GM18861 (cell line): ENCODE measurements around the gene TGIF2.
"Not testable (repeated sequence)": the region's sequence is repeated elsewhere in the genome, so short reads cannot be mapped to it uniquely, and the experiment has no call there.

Experiments used
- ATAC-seq: cut with Tn5 transposase; IDR thresholded peaks from one replicate; pipeline ENCODE4 v1.9.1; 2021; ENCODE audit not compliant: unreplicated experiment

The TGIF2 gene

DNA sequence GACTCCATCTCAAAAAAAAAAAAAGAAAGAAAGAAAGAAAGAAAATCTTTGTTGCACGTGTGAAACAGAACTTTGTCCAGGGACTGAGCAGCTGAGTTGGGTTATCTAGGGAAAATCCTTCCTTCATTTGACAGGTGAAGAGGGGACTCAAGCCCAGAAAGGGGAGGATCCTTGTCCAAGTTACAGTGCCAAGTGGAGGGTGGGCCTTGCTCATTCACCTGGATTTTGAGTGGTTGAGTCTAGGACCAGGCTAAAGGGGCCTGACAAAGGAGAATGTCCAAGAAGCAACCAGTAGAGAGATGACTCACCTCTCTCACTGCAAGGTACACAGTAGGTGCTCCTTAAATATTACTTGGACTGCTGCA lies 2.7 kb downstream of the TGIF2 start:
- no peak for ATAC-seq

DNA sequence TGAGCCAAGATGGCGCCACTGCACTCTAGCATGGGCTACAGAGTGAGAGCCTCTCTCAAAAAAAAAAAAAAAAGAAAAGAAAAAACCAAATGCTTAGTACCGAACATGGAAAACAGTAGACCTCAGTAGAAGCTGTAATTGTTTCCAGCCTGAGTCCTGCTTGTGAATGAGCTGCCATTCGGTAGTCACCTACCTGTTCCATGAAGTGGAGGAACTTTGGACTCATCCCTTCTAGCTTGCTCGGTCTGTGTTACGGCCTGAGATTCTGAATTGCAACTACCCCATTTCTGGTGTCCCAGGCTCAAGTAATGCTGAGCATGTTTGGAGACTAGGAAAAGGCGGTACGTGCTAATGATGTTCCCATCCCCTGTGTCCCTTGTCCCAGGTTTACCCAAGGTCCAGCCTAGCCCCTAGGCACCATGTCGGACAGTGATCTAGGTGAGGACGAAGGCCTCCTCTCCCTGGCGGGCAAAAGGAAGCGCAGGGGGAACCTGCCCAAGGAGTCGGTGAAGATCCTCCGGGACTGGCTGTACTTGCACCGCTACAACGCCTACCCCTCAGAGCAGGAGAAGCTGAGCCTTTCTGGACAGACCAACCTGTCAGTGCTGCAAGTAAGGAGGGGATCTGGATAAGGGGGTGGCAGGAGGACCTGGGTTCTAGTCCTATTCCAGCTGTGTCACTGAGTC lies 5.1 kb downstream of the TGIF2 start:
- no peak for ATAC-seq

DNA sequence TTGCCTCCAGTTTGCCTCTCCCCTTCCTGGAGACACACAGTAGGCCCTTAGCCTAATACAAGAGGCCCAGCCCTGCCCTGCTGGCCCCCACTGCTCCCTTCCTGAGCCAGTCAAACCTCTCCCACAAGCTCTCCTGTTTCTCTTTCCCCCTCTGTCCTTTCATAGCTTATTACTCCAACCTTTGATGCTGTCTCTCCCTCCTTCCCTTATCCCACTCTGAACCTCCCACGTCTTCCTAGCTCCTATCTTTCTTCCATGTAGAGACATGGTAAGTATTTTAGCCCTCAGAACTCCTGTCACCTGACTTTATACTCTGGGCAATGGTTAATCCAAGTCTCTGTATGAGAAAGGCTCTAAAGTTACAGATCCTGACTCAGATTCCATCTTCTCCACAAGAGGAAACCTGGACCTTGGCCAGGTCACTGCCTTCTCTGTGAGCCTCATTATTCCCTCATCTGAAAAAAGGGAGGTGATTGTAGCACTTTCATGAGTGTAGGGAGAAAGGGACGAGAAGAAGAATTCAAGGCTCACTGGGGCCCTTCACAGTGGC lies 6.7 kb downstream of the TGIF2 start:
- no peak for ATAC-seq

DNA sequence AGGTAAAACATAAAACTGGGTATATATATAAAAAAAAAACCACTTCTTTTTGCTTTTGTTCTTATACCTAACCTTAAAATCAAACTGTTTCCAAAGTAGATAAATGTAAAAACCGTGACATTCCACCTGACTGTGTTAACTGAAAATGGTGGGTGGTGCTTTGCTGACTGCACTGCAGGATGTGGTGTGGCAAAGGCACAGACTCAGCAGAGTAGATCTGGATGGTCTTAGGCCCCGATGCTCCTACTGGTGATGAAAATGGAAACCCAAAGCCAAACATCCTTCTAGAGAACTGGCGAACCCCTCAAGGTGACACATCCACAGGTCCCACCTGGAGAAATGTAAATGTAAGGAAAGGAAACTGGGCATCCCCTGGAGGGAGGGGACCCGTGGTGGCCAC lies 8.9 kb downstream of the TGIF2 start:
- ATAC-seq: no peak

GRCh38 chr20:36582821-36583220 lies 9.4 kb downstream of the TGIF2 start:
- no peak for ATAC-seq

- no peak for ATAC-seq
Measured at GRCh38 chr20:36584018-36584481, 10.7 kb downstream of the TGIF2 start.

- no peak for ATAC-seq
Measured at GRCh38 chr20:36585410-36586125, 12.2 kb downstream of the TGIF2 start.

DNA sequence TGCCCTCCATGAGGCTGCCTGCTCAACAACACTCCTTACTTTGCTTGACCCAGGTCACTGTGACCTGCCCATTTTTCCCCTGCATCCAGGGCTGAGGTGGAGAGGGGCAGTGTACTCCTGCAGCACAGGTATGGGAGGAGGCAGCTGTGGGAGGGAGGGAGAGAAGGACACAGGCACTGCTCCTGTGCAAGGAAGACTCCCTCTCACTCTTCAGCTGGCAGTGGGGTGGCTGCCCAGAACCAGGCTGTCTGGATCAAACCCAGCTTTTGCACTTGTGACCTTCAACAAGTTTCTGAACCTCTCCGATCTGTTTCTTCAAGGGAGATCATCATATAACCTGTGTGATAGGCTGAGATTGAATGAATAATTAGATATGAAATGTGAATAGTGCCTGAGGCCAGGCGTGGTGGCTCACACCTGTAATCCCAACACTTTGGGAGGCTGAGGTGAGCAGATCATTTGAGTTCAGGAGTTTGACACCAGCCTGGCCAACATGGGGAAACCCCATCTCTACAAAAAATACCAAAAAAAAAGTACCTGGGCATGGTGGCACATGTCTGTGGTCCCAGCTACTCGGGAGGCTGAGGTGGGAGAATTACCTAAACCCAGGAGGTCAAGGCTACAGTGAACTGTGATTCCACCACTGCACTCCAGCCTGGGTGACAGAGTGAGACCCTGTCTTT lies 14.1 kb downstream of the TGIF2 start:
- ATAC-seq: no peak

DNA sequence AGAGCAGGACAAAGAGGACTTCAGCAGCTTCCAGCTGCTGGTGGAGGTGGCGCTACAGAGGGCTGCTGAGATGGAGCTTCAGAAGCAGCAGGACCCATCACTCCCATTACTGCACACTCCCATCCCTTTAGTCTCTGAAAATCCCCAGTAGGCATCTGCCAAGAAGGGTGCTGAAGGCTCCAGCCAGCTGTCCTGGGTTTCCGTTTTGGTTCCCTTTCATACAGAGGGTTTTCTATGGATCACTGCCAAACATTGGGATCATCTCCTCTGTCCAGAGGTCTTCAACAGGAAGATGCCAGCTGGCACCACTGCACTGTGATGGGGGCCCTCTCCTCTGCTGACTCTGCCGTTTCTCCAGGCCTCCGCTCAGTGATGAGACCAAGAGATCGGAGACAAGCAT lies 17.9 kb downstream of the TGIF2 start:
- no peak for ATAC-seq

GRCh38 chr20:36591854-36592641 lies 18.7 kb downstream of the TGIF2 start:
- no peak for ATAC-seq

- no peak for ATAC-seq
Measured at GRCh38 chr20:36593347-36593929, 20.0 kb downstream of the TGIF2 start.

GRCh38 chr20:36599912-36600345 lies 26.5 kb downstream of the TGIF2 start:
- ATAC-seq: no peak

DNA sequence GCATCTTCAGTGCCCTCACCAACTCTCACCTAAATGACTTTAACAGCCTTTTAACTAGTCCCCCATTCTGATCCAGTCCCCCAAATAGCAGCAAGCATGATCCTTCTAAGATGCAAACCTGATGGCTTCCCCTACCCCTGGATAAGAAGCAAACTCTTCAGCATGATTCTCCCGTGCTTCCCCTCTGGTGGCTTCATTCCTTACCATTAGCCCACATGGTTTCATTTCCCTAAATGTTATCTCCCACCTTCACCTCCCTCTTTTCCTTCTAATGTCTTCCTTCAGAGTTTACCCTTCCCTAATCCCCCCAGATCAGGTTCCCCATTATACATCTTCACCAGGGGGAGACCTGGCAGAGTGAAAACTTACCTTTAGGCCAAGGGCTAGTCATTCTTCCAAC lies 28.1 kb downstream of the TGIF2 start:
- ATAC-seq: no peak

- ATAC-seq: peak; percentile 21
Measured at GRCh38 chr20:36604952-36605398, 31.6 kb downstream of the TGIF2 start.

GRCh38 chr20:36605399-36606157 lies 32.2 kb downstream of the TGIF2 start, which contains the start of gene RAB5IF:
Gene RAB5IF (plus strand): TSS chr20:36605779. CDS start chr20:36605952, 173 bp downstream.
- ATAC-seq: peak; percentile 80

- no peak for ATAC-seq
Measured at GRCh38 chr20:36606158-36607066, 33.0 kb downstream of the TGIF2 start.

GRCh38 chr20:36607586-36608387 lies 34.4 kb downstream of the TGIF2 start:
- ATAC-seq: no peak

DNA sequence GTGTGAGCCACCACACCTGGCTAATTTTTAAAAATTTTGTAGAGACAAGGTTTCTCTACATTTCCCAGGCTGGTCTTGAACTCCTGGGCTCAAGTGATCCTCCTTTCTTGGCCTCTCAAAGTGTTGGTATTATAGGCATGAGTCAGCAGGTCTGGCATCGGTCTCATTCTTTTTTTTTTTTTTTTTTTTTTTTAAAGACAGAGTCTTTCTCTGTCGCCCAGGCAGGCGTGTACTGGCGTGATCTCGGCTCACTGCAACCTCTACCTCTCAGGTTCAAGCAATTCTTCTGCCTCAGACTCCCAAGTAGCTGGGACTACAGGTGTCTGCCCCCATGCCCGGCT lies 35.0 kb downstream of the TGIF2 start:
- not testable (repeated sequence) for ATAC-seq
